SU-DHL-6 (cell line): ENCODE data around the gene SRCAP.

ENCODE experiments used
- EZH2phosphoT487 ChIP-seq: fragments of 200-600 bp; sonication (generic), shearing (Covaris generic); conservative IDR thresholded peaks from 2 replicates; pipeline ENCODE4 v1.6.1; 2018; ENCODE audit warnings: mild to moderate bottlenecking, antibody characterized with exemption, low read length, moderate library complexity, mixed read lengths
- TF ChIP-seq, protein P1 (sequence below): fragments of 200-600 bp; sonication (generic); IDR thresholded peaks from one replicate; pipeline ENCODE4 v1.5.1; 2017; ENCODE audit warnings: antibody characterized with exemption, mild to moderate bottlenecking, low read length, moderate library complexity; ENCODE audit not compliant: insufficient read depth, poor library complexity, severe bottlenecking

DNA sequence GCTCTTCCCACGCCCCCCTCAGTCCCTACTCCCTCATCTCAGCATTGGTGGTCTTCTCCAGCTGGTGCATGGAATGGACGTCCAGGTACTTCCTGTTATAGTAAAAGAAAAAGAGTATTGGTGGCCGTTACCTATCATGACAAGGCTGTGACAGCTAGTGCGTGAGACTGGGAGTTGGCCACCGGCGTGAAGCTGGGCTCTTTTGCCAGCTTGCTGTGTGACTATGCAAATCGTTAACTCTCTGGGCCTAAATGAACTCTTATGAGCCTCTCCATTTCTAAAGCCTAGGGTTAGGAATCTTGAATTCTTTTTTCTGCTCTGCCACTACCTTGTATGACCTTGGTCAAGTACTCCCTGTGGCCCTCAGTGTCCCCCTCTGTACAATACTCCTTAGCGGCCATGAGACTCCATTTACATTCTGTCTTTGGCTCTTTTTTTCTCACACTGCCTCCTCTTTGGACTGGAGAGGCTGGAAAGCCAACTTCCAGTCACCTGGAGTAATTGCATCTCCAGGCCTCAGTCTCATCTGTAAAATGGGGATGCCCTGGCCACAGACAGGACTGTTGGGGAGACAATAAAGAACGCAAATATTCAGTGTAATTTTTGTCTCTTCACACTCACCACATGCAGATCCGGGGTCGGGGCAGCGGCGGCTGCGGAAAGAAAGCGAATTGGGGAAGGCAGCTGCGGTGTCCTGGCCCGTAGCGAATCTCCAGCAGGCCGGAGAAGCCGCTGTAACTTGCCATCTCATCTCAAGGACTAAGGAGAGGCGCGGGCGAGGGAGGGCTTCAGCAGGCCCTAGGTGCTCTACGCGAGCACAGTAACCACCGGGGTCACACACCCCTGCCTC is 61.8 kb downstream of the SRCAP start:
- TF ChIP-seq, protein P1, sequence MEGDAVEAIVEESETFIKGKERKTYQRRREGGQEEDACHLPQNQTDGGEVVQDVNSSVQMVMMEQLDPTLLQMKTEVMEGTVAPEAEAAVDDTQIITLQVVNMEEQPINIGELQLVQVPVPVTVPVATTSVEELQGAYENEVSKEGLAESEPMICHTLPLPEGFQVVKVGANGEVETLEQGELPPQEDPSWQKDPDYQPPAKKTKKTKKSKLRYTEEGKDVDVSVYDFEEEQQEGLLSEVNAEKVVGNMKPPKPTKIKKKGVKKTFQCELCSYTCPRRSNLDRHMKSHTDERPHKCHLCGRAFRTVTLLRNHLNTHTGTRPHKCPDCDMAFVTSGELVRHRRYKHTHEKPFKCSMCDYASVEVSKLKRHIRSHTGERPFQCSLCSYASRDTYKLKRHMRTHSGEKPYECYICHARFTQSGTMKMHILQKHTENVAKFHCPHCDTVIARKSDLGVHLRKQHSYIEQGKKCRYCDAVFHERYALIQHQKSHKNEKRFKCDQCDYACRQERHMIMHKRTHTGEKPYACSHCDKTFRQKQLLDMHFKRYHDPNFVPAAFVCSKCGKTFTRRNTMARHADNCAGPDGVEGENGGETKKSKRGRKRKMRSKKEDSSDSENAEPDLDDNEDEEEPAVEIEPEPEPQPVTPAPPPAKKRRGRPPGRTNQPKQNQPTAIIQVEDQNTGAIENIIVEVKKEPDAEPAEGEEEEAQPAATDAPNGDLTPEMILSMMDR: no peak
- no peak for TF ChIP-seq EZH2phosphoT487
